Measurements from ENCODE around the gene CLCNKA.
"Not testable (repeated sequence)": the region's sequence is repeated elsewhere in the genome, so short reads cannot be mapped to it uniquely, and the experiment has no call there.

Gene CLCNKA

GRCh38 chr1:16021681-16022080 lies at the start of gene CLCNKA:
Gene CLCNKA (plus strand): TSS chr1:16022036. CDS start chr1:16022620, 584 bp downstream.
- DNase-seq (ENCODE audit: low read depth, low spot score): no peak
- H3K27ac ChIP-seq: no peak within 1 kb of the TSS

GRCh38 chr1:15972409-15972808 lies 49.4 kb upstream of the CLCNKA start:
- DNase-seq (ENCODE audit: low read depth, low spot score): no peak
- H3K27ac ChIP-seq: no peak overlapping the region

- no peak for DNase-seq (ENCODE audit: low read depth, low spot score)
- H3K27ac ChIP-seq: no peak overlapping the region
Observed at GRCh38 chr1:15973772-15974171, 48.1 kb upstream of the CLCNKA start.

- DNase-seq (ENCODE audit: low read depth, low spot score): no peak
- peak overlapping the region; percentile 60 for H3K27ac ChIP-seq
Observed at GRCh38 chr1:15974855-15975254, 47.0 kb upstream of the CLCNKA start.

GRCh38 chr1:15975358-15975804 lies 46.5 kb upstream of the CLCNKA start:
- no peak for DNase-seq (ENCODE audit: low read depth, low spot score)
- H3K27ac ChIP-seq: peak overlapping the region; percentile 60

- peak within 1 kb of the TSS; percentile 60 for H3K27ac ChIP-seq
- DNase-seq (ENCODE audit: low read depth, low spot score): peak; percentile 52
Observed at GRCh38 chr1:15975805-15976680, 45.8 kb upstream of the CLCNKA start, which contains the start of gene ZBTB17. Gene ZBTB17 (minus strand): TSS chr1:15976101. CDS start chr1:15948495, 27,606 bp downstream.

- not testable (repeated sequence) for DNase-seq (ENCODE audit: low read depth, low spot score); H3K27ac ChIP-seq
Observed at GRCh38 chr1:15977947-15978346, 43.9 kb upstream of the CLCNKA start.

- no peak for DNase-seq (ENCODE audit: low read depth, low spot score)
- no peak overlapping the region for H3K27ac ChIP-seq
Observed at GRCh38 chr1:15981679-15982078, 40.2 kb upstream of the CLCNKA start.

- H3K27ac ChIP-seq: no peak overlapping the region
- DNase-seq (ENCODE audit: low read depth, low spot score): no peak
Observed at GRCh38 chr1:15983275-15983674, 38.6 kb upstream of the CLCNKA start.

GRCh38 chr1:15985611-15986297 lies 36.1 kb upstream of the CLCNKA start:
- H3K27ac ChIP-seq: no peak overlapping the region
- DNase-seq (ENCODE audit: low read depth, low spot score): no peak

GRCh38 chr1:15988856-15989736 lies 32.7 kb upstream of the CLCNKA start:
- DNase-seq (ENCODE audit: low read depth, low spot score): no peak
- H3K27ac ChIP-seq: no peak overlapping the region

GRCh38 chr1:15989776-15990175 lies 32.1 kb upstream of the CLCNKA start:
- H3K27ac ChIP-seq: no peak overlapping the region
- DNase-seq (ENCODE audit: low read depth, low spot score): no peak

- DNase-seq (ENCODE audit: low read depth, low spot score): no peak
- H3K27ac ChIP-seq: no peak overlapping the region
Observed at GRCh38 chr1:15991427-15992186, 30.2 kb upstream of the CLCNKA start.

- no peak for DNase-seq (ENCODE audit: low read depth, low spot score)
- no peak overlapping the region for H3K27ac ChIP-seq
Observed at GRCh38 chr1:15992187-15992553, 29.7 kb upstream of the CLCNKA start.

- DNase-seq (ENCODE audit: low read depth, low spot score): no peak
- no peak overlapping the region for H3K27ac ChIP-seq
Observed at GRCh38 chr1:15992582-15993500, 29.0 kb upstream of the CLCNKA start.

- no peak overlapping the region for H3K27ac ChIP-seq
- DNase-seq (ENCODE audit: low read depth, low spot score): no peak
Observed at GRCh38 chr1:15993666-15994065, 28.2 kb upstream of the CLCNKA start.

- H3K27ac ChIP-seq: no peak overlapping the region
- no peak for DNase-seq (ENCODE audit: low read depth, low spot score)
Observed at GRCh38 chr1:15994081-15994480, 27.8 kb upstream of the CLCNKA start.

- no peak for DNase-seq (ENCODE audit: low read depth, low spot score)
- no peak overlapping the region for H3K27ac ChIP-seq
Observed at GRCh38 chr1:15994590-15995351, 27.1 kb upstream of the CLCNKA start.

Measured in epithelial cell of prostate (primary cell).